Measurements from ENCODE around the gene EMB.

EMB gene, protein sequence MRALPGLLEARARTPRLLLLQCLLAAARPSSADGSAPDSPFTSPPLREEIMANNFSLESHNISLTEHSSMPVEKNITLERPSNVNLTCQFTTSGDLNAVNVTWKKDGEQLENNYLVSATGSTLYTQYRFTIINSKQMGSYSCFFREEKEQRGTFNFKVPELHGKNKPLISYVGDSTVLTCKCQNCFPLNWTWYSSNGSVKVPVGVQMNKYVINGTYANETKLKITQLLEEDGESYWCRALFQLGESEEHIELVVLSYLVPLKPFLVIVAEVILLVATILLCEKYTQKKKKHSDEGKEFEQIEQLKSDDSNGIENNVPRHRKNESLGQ

GRCh38 chr5:50440651-50441492 lies at the start of gene EMB:
EMB (minus strand) TSS chr5:50441288; CDS start chr5:50441151, 137 bp downstream.
- TF ChIP-seq GATA2 (IDR thresholded peaks at IDR 0.05; ENCODE audit: low read depth, low read length): no peak
- TF ChIP-seq GATA3 (IDR thresholded peaks at IDR 0.05; ENCODE audit: low read depth, low read length): no peak

- no peak for TF ChIP-seq GATA2 (IDR thresholded peaks at IDR 0.05; ENCODE audit: low read depth, low read length)
- no peak for TF ChIP-seq GATA3 (IDR thresholded peaks at IDR 0.05; ENCODE audit: low read depth, low read length)
Measured at GRCh38 chr5:50476549-50476948, 35.5 kb upstream of the EMB start.

- TF ChIP-seq GATA2 (IDR thresholded peaks at IDR 0.05; ENCODE audit: low read depth, low read length) (no peak), GATA3 (IDR thresholded peaks at IDR 0.05; ENCODE audit: low read depth, low read length) (no peak)
Measured at GRCh38 chr5:50463726-50464125, 22.6 kb upstream of the EMB start.

DNA sequence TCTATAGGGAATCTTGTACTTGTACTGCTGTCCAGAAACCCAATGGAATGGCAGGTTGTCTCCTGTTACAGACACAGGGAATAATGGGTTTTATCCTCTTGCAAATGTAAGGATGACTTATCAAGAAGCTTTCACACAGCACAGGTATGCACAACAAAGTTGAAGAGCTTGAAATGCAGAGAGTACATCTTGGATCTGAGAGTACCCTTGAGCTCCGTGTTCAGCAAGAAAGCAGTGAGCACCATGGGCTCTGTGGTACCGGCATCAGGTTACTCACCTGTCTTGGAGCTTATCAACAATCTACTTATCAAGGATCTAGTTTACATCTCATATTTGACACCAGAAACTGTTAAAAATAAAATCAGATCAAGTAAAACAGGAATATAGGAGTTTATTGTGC lies 22.0 kb upstream of the EMB start:
- no peak for TF ChIP-seq GATA2 (IDR thresholded peaks at IDR 0.05; ENCODE audit: low read depth, low read length)
- no peak for TF ChIP-seq GATA3 (IDR thresholded peaks at IDR 0.05; ENCODE audit: low read depth, low read length)

- TF ChIP-seq GATA2 (IDR thresholded peaks at IDR 0.05; ENCODE audit: low read depth, low read length) (no peak), GATA3 (IDR thresholded peaks at IDR 0.05; ENCODE audit: low read depth, low read length) (no peak)
Measured at GRCh38 chr5:50447941-50448340, 6.9 kb upstream of the EMB start.

GRCh38 chr5:50447228-50447627 lies 6.1 kb upstream of the EMB start:
- TF ChIP-seq GATA3 (IDR thresholded peaks at IDR 0.05; ENCODE audit: low read depth, low read length): no peak
- TF ChIP-seq GATA2 (IDR thresholded peaks at IDR 0.05; ENCODE audit: low read depth, low read length): no peak

DNA sequence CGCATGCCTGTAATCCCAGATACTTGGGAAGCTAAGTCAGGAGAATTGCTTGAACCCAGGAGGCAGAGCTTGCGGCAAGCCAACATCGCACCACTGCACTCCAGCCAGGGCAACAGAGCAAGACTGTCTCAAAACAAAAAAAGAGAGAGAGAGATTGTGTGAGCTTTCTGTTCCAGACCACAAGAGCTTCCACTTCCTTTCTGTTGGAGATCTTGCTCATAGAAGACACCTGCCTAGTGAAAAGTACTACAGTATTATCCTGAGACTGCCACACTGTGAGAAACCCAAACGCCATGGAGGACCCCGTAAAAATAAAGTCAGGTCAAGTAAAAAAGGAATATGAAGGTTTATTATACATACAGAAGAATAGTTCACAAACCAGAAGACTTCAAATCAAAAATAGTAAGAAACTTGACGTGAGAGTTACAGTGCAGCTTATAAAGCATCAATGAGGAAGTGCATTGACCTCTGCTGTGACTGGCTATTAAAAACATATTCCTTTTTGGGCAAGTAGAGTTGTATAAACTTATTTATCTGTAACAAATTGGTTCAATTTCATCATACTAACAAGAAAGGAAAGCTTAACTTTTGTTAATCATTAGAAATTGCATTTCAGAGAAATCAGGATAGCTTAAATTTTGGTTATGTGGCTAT lies 4.3 kb upstream of the EMB start:
- TF ChIP-seq GATA2 (IDR thresholded peaks at IDR 0.05; ENCODE audit: low read depth, low read length) (no peak), GATA3 (IDR thresholded peaks at IDR 0.05; ENCODE audit: low read depth, low read length) (no peak)

GRCh38 chr5:50441493-50441955 lies 436 bp upstream of the EMB start:
- TF ChIP-seq GATA2 (IDR thresholded peaks at IDR 0.05; ENCODE audit: low read depth, low read length): no peak
- no peak for TF ChIP-seq GATA3 (IDR thresholded peaks at IDR 0.05; ENCODE audit: low read depth, low read length)

DNA sequence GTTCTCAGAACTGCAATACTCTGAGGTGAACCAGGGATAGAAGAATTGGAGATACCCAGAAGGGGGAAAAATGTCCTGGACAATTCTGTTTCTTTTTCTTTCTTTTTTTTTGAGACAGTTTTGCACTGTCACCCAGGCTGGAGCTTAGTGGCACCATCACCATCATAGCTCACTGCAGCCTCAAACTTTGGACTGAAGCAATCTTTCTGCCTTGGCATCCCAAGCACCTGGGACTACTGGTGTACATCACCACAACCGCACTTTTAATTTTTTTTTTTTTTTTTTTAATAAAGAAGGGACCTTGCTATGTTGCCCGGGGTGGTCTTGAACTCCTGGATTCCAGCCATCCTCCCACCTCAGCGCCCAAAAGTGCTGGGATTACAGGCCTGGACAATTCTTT lies 1.9 kb downstream of the EMB start:
- no peak for TF ChIP-seq GATA3 (IDR thresholded peaks at IDR 0.05; ENCODE audit: low read depth, low read length)
- no peak for TF ChIP-seq GATA2 (IDR thresholded peaks at IDR 0.05; ENCODE audit: low read depth, low read length)

DNA sequence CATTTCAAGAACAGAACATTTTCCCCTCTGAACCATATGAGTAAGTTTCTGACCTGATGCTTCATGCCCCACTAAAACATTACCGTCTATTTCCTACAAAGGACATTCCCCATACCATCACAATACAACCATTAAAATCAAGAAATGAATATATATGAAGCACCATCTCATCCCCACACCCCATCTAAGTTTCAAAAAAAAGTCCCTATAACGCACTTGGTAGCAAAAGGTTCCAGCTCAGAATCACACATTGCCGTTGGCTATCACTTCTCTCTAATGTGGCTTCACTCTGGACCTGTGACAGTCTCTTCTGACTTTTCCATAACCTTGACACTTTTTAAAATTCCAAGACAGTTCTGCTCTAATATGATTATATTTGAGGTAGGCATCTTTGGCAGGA lies 5.9 kb downstream of the EMB start:
- TF ChIP-seq GATA3 (IDR thresholded peaks at IDR 0.05; ENCODE audit: low read depth, low read length): no peak
- no peak for TF ChIP-seq GATA2 (IDR thresholded peaks at IDR 0.05; ENCODE audit: low read depth, low read length)

- TF ChIP-seq GATA2 (IDR thresholded peaks at IDR 0.05; ENCODE audit: low read depth, low read length) (no peak), GATA3 (IDR thresholded peaks at IDR 0.05; ENCODE audit: low read depth, low read length) (no peak)
Measured at GRCh38 chr5:50420343-50420935, 20.6 kb downstream of the EMB start.

DNA sequence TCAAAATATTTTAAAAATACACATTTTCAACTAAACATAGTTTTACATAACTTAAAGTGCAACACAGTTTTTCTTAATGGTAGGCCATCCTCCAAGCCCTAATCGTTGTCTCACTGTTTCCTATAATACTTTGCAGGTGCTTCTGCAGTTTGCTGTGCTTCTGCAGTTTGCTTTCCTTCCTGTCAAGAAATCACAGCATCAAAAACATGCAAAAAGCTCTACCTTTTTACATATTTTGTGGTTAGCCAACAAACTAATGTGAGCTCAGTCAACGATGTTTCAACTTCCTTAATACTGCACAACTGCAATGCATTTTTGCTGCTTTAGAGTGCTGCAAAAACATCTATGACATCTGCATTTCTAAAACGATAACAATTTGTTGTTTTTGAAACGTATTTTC lies 25.2 kb downstream of the EMB start:
- no peak for TF ChIP-seq GATA3 (IDR thresholded peaks at IDR 0.05; ENCODE audit: low read depth, low read length)
- TF ChIP-seq GATA2 (IDR thresholded peaks at IDR 0.05; ENCODE audit: low read depth, low read length): no peak

GRCh38 chr5:50406877-50407276 lies 34.2 kb downstream of the EMB start:
- TF ChIP-seq GATA2 (IDR thresholded peaks at IDR 0.05; ENCODE audit: low read depth, low read length): no peak
- no peak for TF ChIP-seq GATA3 (IDR thresholded peaks at IDR 0.05; ENCODE audit: low read depth, low read length)

DNA sequence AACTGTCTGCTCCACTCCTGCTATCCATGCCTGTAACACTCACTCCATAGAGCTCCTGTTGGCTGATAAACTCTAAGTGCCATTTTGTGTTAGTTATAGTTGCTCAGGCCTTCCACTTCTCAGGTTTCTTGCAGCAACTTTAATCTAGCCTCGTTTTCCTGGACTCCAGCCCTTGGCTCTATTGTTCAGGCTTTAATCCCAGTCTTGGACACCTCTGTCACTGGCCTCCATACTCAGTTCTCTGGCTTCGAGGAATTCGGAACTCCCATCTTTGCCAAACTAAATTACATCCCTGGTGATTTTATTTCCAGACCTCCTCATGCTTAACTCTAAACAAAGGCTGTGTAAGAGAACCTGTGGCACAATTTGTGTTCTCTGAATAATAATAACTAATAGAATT lies 39.8 kb downstream of the EMB start:
- TF ChIP-seq GATA2 (IDR thresholded peaks at IDR 0.05; ENCODE audit: low read depth, low read length) (no peak), GATA3 (IDR thresholded peaks at IDR 0.05; ENCODE audit: low read depth, low read length) (no peak)

Data from SH-SY5Y (cell line).